Right lobe of liver (tissue), 4 donors: ENCODE data around the gene ATP13A3.
"Not testable (repeated sequence)": the region's sequence is repeated elsewhere in the genome, so short reads cannot be mapped to it uniquely, and the experiment has no call there.

Source experiments
- POLR2A ChIP-seq: fragments of 450-650 bp; IDR thresholded peaks from one replicate; pipeline ENCODE4 v1.6.1; 2017; ENCODE audit warnings: antibody characterized with exemption, mild to moderate bottlenecking
- TF ChIP-seq, protein P1 (sequence below), 4 donors: fragments of 200-600 bp in 3 of 4; fragments of 450-650 bp in 1 of 4; IDR thresholded peaks; one replicate each; pipeline versions ENCODE4 v1.5.1 to v1.8.0; 2016 to 2022; ENCODE audit warnings: antibody characterized with exemption in 4 of 4, mild to moderate bottlenecking in 2 of 4
- donor health status: DM: no; HTN: no; CAD: no.
- donor health status: DM: no; HTN: no; CAD: no.
- donor health status: DM: no; HTN: yes; CAD: no.

DNA sequence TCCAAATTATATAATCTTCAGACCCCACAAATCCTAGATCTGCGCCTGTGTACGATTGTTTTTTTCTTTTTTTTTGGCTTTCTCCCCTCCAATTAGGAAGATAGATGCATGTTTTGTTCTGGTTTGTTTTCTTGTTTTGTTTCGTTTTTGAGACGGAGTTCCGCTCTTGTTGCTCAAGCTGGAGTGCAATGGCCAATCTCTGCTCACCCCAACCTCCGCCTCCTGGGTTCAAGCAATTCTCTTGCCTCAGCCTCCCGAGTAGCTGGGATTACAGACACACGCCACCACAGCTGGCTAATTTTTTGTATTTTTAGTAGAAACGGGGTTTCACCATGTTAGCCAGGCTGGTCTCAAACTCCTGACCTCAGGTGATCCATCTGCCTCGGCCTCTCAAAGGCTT lies 48.4 kb upstream of the ATP13A3 start:
- TF ChIP-seq, protein P1, sequence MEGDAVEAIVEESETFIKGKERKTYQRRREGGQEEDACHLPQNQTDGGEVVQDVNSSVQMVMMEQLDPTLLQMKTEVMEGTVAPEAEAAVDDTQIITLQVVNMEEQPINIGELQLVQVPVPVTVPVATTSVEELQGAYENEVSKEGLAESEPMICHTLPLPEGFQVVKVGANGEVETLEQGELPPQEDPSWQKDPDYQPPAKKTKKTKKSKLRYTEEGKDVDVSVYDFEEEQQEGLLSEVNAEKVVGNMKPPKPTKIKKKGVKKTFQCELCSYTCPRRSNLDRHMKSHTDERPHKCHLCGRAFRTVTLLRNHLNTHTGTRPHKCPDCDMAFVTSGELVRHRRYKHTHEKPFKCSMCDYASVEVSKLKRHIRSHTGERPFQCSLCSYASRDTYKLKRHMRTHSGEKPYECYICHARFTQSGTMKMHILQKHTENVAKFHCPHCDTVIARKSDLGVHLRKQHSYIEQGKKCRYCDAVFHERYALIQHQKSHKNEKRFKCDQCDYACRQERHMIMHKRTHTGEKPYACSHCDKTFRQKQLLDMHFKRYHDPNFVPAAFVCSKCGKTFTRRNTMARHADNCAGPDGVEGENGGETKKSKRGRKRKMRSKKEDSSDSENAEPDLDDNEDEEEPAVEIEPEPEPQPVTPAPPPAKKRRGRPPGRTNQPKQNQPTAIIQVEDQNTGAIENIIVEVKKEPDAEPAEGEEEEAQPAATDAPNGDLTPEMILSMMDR (IDR thresholded peaks at IDR 0.05) = not testable (repeated sequence)
- not testable (repeated sequence) for TF ChIP-seq POLR2A
